SW 1271 (cell line): ENCODE data around the gene REEP6.

Experiments used
- DNase-seq, 2 experiments: peaks; one replicate each; lab custom pipeline; 2025; lab: John Stamatoyannopoulos, UW

REEP6 gene

GRCh38 chr19:1491114-1491848, at the start of gene REEP6:
REEP6 (plus strand) TSS chr19:1491181; CDS start chr19:1491270, 89 bp downstream.
- DNase-seq: no peak

GRCh38 chr19:1441677-1442438, 49.1 kb upstream of the REEP6 start:
- DNase-seq: no peak

- peak; percentile 55 to 57 for DNase-seq
Observed at GRCh38 chr19:1445185-1445931, 45.6 kb upstream of the REEP6 start.

DNA sequence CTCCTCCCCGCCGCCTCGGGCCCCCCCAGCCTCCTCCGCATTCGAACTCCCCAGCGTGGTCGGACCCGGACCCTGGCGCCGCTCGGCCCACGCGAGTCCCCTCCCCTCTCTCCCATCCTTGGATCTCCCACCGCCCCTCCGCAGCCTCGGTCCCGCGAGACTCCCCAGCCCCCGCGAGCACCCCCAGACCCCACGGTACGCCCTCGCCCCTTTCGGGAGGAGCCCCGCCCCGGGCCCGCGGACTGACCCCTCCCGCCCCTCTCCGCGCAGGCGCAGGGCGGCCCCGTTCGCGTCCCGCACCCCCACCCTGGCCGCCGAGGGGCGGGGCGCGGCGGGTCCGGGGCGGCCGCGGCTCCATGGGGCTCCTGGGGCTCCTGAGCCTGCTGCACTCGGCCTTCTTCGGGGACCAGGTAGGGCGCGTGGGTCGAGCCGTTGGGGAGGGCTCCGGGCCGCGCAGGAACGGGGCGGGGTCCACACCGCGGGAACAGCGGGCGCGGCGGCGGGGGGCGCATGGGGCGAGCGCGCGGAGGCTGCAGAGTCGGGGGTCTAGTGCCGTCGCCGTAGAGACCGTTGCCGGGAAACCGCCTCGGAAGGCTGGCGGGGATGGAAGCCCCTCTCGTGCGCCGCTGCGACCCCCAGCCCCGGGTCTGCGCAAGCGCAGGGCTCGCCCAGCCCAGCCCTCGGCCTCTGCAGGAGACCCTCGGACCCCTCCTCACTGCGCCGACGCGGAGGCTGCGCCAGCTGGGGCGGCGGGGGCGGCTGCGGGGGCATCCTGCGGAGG, 44.9 kb upstream of the REEP6 start:
- DNase-seq: peak in 1 of 2 experiments; percentile 13

DNA sequence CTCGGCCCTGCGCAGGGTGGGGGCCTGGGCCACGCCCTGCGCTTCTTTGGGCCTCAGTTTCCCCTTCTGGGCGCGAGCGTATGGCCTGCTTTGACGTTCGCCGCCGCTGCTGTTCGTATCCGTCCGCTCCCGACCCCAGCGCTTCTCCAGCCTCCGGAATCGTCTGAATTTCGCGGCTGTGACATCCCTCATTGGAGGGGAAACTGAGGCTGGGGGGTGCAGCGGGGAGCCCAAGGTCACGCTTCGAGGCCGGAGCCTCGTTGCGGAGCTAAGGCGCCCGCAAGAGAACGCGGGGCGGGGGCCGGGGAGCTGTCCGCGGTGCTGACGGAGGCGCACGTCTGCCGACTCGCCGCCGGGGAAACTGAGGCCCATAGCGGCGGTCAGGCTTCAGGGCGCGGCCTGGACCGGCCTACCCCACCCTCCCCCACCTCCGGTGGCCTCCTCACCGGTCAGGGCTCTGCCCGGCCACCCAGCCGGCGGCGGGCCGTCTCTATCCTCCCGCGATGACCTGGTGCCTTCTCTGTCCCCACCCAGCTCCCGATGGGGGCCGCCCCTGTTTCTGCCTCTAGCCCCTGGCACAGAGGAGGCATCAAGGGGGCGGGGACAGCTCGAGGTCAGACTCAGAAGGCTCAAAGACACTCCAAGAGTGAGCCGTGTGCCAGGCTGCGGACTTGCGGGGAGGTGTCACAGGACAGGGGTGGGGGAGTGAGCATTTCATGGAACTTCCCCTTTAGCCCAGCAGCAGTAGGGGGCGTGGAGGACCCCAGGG, 44.1 kb upstream of the REEP6 start:
- DNase-seq: no peak

- no peak for DNase-seq
Observed at GRCh38 chr19:1447504-1447903, 43.5 kb upstream of the REEP6 start.

GRCh38 chr19:1447944-1448343, 43.0 kb upstream of the REEP6 start:
- DNase-seq: no peak

GRCh38 chr19:1449467-1450442, 41.2 kb upstream of the REEP6 start, which contains the start of gene APC2:
APC2 (plus strand) TSS chr19:1450121; CDS start chr19:1453002, 2,881 bp downstream.
- DNase-seq: no peak

- DNase-seq: no peak
Observed at GRCh38 chr19:1450735-1451731, 39.9 kb upstream of the REEP6 start.

- DNase-seq: no peak
Observed at GRCh38 chr19:1451916-1452801, 38.8 kb upstream of the REEP6 start.

DNA sequence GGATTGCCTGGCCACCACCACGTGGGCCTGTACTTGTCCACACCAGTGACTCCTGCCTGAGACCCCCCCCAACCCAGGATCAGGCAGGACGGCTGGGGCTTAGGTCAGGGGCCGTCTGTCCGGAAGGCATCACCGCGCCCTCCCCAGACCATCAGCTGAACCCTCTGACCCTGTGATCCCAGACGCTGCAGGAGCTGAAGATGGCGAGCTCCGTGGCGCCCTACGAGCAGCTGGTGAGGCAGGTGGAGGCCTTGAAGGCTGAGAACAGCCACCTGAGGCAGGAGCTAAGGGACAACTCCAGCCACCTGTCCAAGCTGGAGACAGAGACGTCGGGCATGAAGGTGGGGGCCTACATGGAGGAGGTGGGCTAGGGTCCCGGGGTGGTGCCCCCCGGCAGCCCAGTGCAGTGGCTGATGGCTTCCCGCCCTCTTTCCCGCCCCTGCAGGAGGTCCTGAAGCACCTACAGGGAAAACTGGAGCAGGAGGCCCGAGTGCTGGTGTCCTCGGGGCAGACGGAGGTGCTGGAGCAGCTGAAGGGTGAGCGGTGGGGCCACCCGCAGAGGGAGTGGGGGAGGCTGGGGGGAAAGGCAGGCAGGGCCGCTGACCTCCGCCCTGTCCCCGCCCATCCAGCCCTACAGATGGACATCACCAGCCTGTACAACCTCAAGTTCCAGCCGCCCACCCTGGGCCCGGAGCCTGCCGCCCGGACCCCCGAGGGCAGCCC, 38.0 kb upstream of the REEP6 start:
- no peak for DNase-seq

- DNase-seq: no peak
Observed at GRCh38 chr19:1453525-1454364, 37.2 kb upstream of the REEP6 start.

GRCh38 chr19:1455002-1455335, 36.0 kb upstream of the REEP6 start:
- no peak for DNase-seq

DNA sequence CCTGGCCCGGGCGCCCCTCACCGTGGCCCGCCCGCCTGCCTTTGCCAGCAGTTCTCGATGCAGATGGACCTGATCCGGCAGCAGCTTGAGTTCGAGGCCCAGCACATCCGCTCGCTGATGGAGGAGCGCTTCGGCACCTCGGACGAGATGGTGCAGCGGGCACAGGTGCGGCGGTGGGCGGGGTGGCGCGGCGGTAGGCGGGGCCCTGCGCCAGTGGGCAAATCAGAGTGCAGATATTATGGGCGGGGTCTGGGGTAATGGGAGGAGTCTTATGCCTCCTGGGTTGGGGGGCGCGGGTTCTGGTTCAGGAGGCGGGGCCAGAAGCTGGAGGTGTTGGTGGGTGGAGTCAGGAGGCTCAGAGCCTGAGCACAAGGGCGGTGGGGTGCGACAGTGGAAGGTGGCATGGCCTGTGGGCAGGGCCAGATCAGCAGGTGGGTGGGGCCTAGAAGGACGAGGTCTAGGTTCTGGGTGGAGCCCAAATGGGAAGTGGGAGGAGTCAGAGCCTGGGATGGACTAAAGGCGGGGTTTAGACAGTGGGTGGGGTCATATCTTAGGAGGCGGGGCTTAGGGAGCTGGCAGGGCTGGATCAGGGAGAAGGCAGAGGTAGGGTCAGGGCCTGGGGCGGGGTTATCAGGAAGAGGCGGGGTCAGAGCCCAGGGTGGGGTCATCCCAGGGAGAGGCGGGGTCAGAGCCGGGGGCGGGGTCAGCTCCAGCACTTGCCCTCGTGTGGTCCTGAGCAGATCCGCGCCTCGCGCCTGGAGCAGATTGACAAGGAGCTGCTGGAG, 35.5 kb upstream of the REEP6 start:
- DNase-seq: peak in 1 of 2 experiments; percentile 51
